T-helper 9 cell (primary cell): Measurements from ENCODE around the gene IQSEC2.

Experiments used
- DNase-seq: peaks from one replicate; pipeline ENCODE4 v3.0.0-alpha.2; 2020

Gene IQSEC2

GRCh38 chrX:53305219-53305995 is 24.0 kb upstream of the IQSEC2 start:
- no peak for DNase-seq

GRCh38 chrX:53303195-53303594 is 21.8 kb upstream of the IQSEC2 start:
- DNase-seq, result no peak

- no peak for DNase-seq
Measured at GRCh38 chrX:53300157-53300556, 18.8 kb upstream of the IQSEC2 start.

GRCh38 chrX:53294024-53294648 is 12.8 kb upstream of the IQSEC2 start:
- no peak for DNase-seq

- DNase-seq, result no peak
Measured at GRCh38 chrX:53291596-53291995, 10.2 kb upstream of the IQSEC2 start.

GRCh38 chrX:53290441-53291041 is 9.2 kb upstream of the IQSEC2 start:
- DNase-seq, result no peak

GRCh38 chrX:53288189-53288588 is 6.8 kb upstream of the IQSEC2 start:
- no peak for DNase-seq

GRCh38 chrX:53287493-53288138 is 6.2 kb upstream of the IQSEC2 start:
- peak; percentile 19 for DNase-seq

- no peak for DNase-seq
Measured at GRCh38 chrX:53286171-53286570, 4.8 kb upstream of the IQSEC2 start.

- no peak for DNase-seq
Measured at GRCh38 chrX:53285591-53285990, 4.2 kb upstream of the IQSEC2 start.

- peak; percentile 43 for DNase-seq
Measured at GRCh38 chrX:53284684-53285447, 3.5 kb upstream of the IQSEC2 start.

GRCh38 chrX:53283567-53283966 is 2.2 kb upstream of the IQSEC2 start:
- DNase-seq, result no peak

GRCh38 chrX:53283099-53283498 is 1.7 kb upstream of the IQSEC2 start:
- no peak for DNase-seq

GRCh38 chrX:53281963-53282695 is 745 bp upstream of the IQSEC2 start:
- DNase-seq, result no peak

- DNase-seq, result no peak
Measured at GRCh38 chrX:53280331-53281320, 758 bp downstream of the IQSEC2 start.

- no peak for DNase-seq
Measured at GRCh38 chrX:53279296-53280237, 1.8 kb downstream of the IQSEC2 start.

- DNase-seq, result no peak
Measured at GRCh38 chrX:53272808-53273337, 8.5 kb downstream of the IQSEC2 start.

- DNase-seq, result no peak
Measured at GRCh38 chrX:53269536-53270107, 11.8 kb downstream of the IQSEC2 start.

- DNase-seq, result no peak
Measured at GRCh38 chrX:53268173-53268572, 13.2 kb downstream of the IQSEC2 start.
